Right forelimb (tissue), 1 donor: ENCODE measurements around the gene SYCP1.
"Not testable (repeated sequence)": the region's sequence is repeated elsewhere in the genome, so short reads cannot be mapped to it uniquely, and the experiment has no call there.

Experiments used
- DNase-seq: peaks from one replicate; pipeline ENCODE4 v3.0.0-alpha.2; 2018

Gene SYCP1

GRCh38 chr1:114854693-114855320 lies at the start of gene SYCP1:
SYCP1 (plus strand) TSS chr1:114854863; CDS start chr1:114855465, 602 bp downstream.
- DNase-seq: no peak

GRCh38 chr1:114819869-114820268 lies 34.8 kb upstream of the SYCP1 start:
- DNase-seq: no peak

GRCh38 chr1:114820392-114820791 lies 34.3 kb upstream of the SYCP1 start:
- DNase-seq: no peak

- DNase-seq: no peak
Measured at GRCh38 chr1:114821978-114822377, 32.7 kb upstream of the SYCP1 start.

GRCh38 chr1:114828251-114828650 lies 26.4 kb upstream of the SYCP1 start:
- DNase-seq: no peak

GRCh38 chr1:114830075-114830474 lies 24.6 kb upstream of the SYCP1 start:
- not testable (repeated sequence) for DNase-seq

- DNase-seq: no peak
Measured at GRCh38 chr1:114831276-114831994, 23.2 kb upstream of the SYCP1 start.

- no peak for DNase-seq
Measured at GRCh38 chr1:114832057-114832456, 22.6 kb upstream of the SYCP1 start.

GRCh38 chr1:114833421-114833820 lies 21.2 kb upstream of the SYCP1 start:
- no peak for DNase-seq

GRCh38 chr1:114844270-114844669 lies 10.4 kb upstream of the SYCP1 start:
- no peak for DNase-seq

- no peak for DNase-seq
Measured at GRCh38 chr1:114853584-114853983, 1.1 kb upstream of the SYCP1 start.

GRCh38 chr1:114861384-114861783 lies 6.7 kb downstream of the SYCP1 start:
- no peak for DNase-seq

GRCh38 chr1:114892194-114892918 lies 37.7 kb downstream of the SYCP1 start:
- no peak for DNase-seq

GRCh38 chr1:114896795-114897194 lies 42.1 kb downstream of the SYCP1 start:
- no peak for DNase-seq

- no peak for DNase-seq
Measured at GRCh38 chr1:114901814-114902213, 47.2 kb downstream of the SYCP1 start.

- no peak for DNase-seq
Measured at GRCh38 chr1:114902343-114902742, 47.7 kb downstream of the SYCP1 start.

- DNase-seq: no peak
Measured at GRCh38 chr1:114903480-114903879, 48.8 kb downstream of the SYCP1 start.

- DNase-seq: not testable (repeated sequence)
Measured at GRCh38 chr1:114915720-114916119, 61.1 kb downstream of the SYCP1 start.

- DNase-seq: no peak
Measured at GRCh38 chr1:114926607-114927006, 71.9 kb downstream of the SYCP1 start.

- no peak for DNase-seq
Measured at GRCh38 chr1:114927401-114927800, 72.7 kb downstream of the SYCP1 start.

GRCh38 chr1:114956570-114956969 lies 101.9 kb downstream of the SYCP1 start:
- DNase-seq: no peak

- DNase-seq: no peak
Measured at GRCh38 chr1:114959423-114959822, 104.8 kb downstream of the SYCP1 start.

GRCh38 chr1:114976891-114977290 lies 122.2 kb downstream of the SYCP1 start:
- no peak for DNase-seq
